SK-N-MC (cell line): Measurements from ENCODE around the gene DTX2.
"Not testable (repeated sequence)": the region's sequence is repeated elsewhere in the genome, so short reads cannot be mapped to it uniquely, and the experiment has no call there.

Experiments used
- DNase-seq: peaks from one replicate; pipeline ENCODE4 v3.0.0-alpha.2; 2011; ENCODE audit warnings: low read depth, low spot score
- H3K27ac ChIP-seq: fragments of 200-600 bp; sonication (generic); 2 replicates; pipeline ENCODE4 v1.5.1; 2016; ENCODE audit warnings: mixed run types
- H3K36me3 ChIP-seq: fragments of 200-600 bp; sonication (generic); 2 replicates; pipeline ENCODE4 v1.6.1; 2017; ENCODE audit warnings: antibody characterized with exemption, low read length, mixed read lengths; ENCODE audit not compliant: insufficient read depth
- H3K4me3 ChIP-seq: fragments of 200-600 bp; sonication (generic); 2 replicates; pipeline ENCODE4 v1.5.1; 2016
- H3K9ac ChIP-seq: fragments of 200-600 bp; sonication (generic); 2 replicates; pipeline ENCODE4 v1.8.0; 2017; ENCODE audit warnings: mixed run types, mixed read lengths; ENCODE audit not compliant: insufficient read length
- H3K9me3 ChIP-seq: fragments of 200-600 bp; sonication (generic); 2 replicates; pipeline ENCODE4 v1.6.1; 2017; ENCODE audit warnings: low read depth, mild to moderate bottlenecking, antibody characterized with exemption, low read length, moderate library complexity, mixed read lengths
- EZH2 ChIP-seq: fragments of 200-600 bp; sonication (generic); IDR thresholded peaks from one replicate; pipeline ENCODE4 v1.6.1; 2017; ENCODE audit warnings: antibody characterized with exemption
- FOXP2 ChIP-seq: optimal IDR thresholded peaks from 2 replicates; pipeline ENCODE3; 2011; ENCODE audit warnings: mild to moderate bottlenecking, moderate library complexity; ENCODE audit not compliant: insufficient read depth; ENCODE audit errors: extremely low read length, control extremely low read depth
- POLR2AphosphoS5 ChIP-seq: IDR thresholded peaks from 2 replicates; pipeline ENCODE4 v1.6.1; 2012; ENCODE audit warnings: mild to moderate bottlenecking, low read depth, low read length, borderline replicate concordance

Gene DTX2

DNA sequence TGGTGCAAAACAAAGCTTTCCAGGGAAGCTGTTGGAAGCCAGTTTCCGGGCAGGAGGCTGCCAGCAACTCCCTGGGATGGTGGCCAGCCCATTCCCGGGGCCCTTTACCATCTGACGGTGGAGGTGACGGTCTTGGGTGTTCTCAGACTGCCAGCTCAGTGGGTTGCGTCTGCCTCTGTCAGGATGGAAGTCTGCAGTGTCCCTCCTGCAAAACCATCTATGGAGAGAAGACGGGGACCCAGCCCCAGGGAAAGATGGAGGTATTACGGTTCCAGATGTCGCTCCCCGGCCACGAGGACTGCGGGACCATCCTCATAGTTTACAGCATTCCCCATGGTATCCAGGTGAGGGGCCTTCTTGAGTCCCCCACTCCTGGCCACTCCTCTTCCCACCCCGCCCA lies 41.7 kb downstream of the DTX2 start:
- H3K4me3 ChIP-seq, H3K36me3 ChIP-seq, H3K27ac ChIP-seq, DNase-seq, H3K9ac ChIP-seq, H3K9me3 ChIP-seq: not testable (repeated sequence)

DNA sequence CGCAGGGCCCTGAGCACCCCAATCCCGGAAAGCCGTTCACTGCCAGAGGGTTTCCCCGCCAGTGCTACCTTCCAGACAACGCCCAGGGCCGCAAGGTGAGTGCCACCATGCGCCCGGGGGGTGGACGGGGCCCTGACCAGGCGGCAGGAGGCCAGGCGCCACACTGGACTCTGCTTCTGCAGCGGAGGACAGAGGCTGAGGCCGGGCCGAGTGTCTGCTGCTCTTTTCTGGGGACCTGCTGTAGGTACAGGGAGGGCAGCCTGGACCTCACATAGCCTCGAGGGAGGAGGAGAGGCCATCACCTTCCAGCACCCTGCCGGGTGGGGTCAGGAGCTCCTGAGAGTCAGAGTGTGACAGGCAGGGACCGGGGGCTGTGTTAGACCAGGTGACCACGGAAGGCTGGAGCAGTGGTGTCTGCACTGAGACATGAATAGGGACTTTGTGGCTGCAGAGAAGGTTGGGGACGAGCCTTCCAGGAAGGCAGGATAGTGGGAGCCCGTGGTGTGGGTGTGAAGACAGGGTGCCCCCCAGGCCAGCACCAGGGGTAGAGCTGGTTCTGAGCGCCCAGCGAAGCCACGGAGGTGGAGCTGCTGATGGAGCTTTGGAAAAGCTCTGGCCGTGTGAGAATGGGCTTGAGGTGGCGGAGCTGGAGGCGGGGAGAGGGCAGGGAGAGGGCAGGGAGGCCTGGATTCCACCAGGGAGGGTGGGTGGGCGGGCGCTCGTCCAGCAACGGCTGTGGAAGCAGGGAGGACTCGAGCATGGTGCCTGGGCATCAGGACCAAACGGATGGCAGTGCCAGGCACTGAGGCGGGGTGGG lies 43.0 kb downstream of the DTX2 start:
- H3K9me3 ChIP-seq, H3K27ac ChIP-seq, H3K9ac ChIP-seq, DNase-seq, H3K36me3 ChIP-seq, H3K4me3 ChIP-seq: not testable (repeated sequence)

GRCh38 chr7:76505168-76506080 lies 43.9 kb downstream of the DTX2 start:
- no peak overlapping the region for H3K27ac ChIP-seq
- H3K36me3 ChIP-seq: no peaks in the 10 kb centered on the region
- no peak for DNase-seq
- no peaks in the 10 kb centered on the region for H3K9me3 ChIP-seq
- TF ChIP-seq POLR2AphosphoS5 (no peak), EZH2 (no peak), FOXP2 (no peak)
- no peak overlapping the region for H3K9ac ChIP-seq
- no peak overlapping the region for H3K4me3 ChIP-seq

DNA sequence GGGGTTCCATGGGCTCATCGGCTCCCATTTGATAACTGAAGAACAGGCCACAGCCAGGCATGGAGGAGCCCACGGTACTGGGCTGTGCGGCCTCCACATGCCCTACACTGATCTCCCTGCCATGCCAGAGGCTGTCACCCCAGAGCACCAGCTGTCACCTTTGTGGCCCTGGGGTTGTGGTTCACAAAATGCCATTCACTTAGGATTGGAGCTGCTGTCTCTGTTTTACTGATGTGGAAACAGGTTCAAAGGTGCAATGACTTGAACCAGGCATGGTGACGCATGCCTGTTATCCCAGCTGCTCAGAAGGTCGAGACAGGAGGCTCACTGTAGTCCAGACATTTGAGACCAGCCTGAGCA lies 44.6 kb downstream of the DTX2 start:
- Histone ChIP-seq H3K9me3 (no peaks in the 10 kb centered on the region), H3K9ac (no peak overlapping the region), H3K4me3 (no peak overlapping the region), H3K36me3 (no peaks in the 10 kb centered on the region), H3K27ac (no peak overlapping the region)
- TF ChIP-seq POLR2AphosphoS5 (no peak), FOXP2 (no peak), EZH2 (no peak)
- no peak for DNase-seq

GRCh38 chr7:76506643-76507042 lies 45.1 kb downstream of the DTX2 start:
- not testable (repeated sequence) for H3K36me3 ChIP-seq, H3K4me3 ChIP-seq, H3K27ac ChIP-seq, H3K9ac ChIP-seq, DNase-seq, H3K9me3 ChIP-seq

- Histone ChIP-seq H3K9ac (no peak overlapping the region), H3K27ac (no peak overlapping the region), H3K4me3 (no peak overlapping the region), H3K9me3 (no peaks in the 10 kb centered on the region), H3K36me3 (no peaks in the 10 kb centered on the region)
- no peak for DNase-seq
- no peak for TF ChIP-seq POLR2AphosphoS5
- no peak for TF ChIP-seq EZH2
- no peak for TF ChIP-seq FOXP2
Measured at GRCh38 chr7:76507723-76508406, 46.4 kb downstream of the DTX2 start.

- H3K9ac ChIP-seq: no peak within 1 kb of the TSS
- no peaks in the 10 kb centered on the region for H3K9me3 ChIP-seq
- no peak for DNase-seq
- H3K36me3 ChIP-seq: no peaks in the 10 kb centered on the region
- TF ChIP-seq POLR2AphosphoS5 (no peak), FOXP2 (no peak), EZH2 (no peak)
- H3K4me3 ChIP-seq: no peak within 1 kb of the TSS
- H3K27ac ChIP-seq: no peak within 1 kb of the TSS
Measured at GRCh38 chr7:76509931-76510877, 48.7 kb downstream of the DTX2 start, which contains the start of gene UPK3B. TSS of gene UPK3B (plus strand) at chr7:76510552. CDS start at chr7:76510653, 101 bp downstream.

DNA sequence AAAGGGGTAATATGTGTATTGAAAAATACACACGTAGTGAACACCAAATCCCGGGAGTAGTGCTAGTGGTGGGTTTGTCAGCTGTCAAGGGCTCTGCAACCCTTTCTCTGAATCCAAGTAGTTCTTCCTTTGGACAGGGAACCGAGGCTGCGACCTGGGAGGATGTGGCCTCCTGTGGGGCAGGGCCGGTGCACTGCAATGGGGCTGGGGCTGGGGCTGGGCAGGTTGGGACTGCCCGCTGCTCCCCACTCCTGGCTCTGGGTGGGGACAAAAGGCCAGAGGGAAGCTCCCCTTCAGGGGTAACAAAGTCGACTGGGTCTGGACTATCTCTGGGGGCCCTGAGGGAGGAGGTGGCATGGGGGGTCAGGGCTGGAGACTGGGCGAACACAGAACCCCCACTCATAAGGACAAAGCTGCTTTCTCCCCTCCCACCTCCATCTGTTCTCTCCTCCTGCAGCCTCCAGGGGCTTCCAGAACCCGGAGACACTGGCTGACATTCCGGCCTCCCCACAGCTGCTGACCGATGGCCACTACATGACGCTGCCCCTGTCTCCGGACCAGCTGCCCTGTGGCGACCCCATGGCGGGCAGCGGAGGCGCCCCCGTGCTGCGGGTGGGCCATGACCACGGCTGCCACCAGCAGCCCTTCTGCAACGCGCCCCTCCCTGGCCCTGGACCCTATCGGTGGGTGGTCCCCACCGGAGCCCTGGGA lies 49.8 kb downstream of the DTX2 start:
- not testable (repeated sequence) for H3K27ac ChIP-seq, H3K9me3 ChIP-seq, H3K36me3 ChIP-seq, H3K4me3 ChIP-seq, H3K9ac ChIP-seq, DNase-seq

- H3K9ac ChIP-seq: not testable (repeated sequence)
Measured at GRCh38 chr7:76511911-76512885, 50.7 kb downstream of the DTX2 start.

More at GRCh38 chr7:76511911-76512885, 50.7 kb downstream of the DTX2 start:
- H3K27ac ChIP-seq, H3K36me3 ChIP-seq, H3K9me3 ChIP-seq, DNase-seq, H3K4me3 ChIP-seq: not testable (repeated sequence)
